Aorta (tissue), 5 donors: Measurements from ENCODE around the gene SIGLEC12. TPM values are rescaled to one million over a fixed set of nuclear protein-coding genes. Genes with fewer than 3 reads are reported as not detected.
A peak's percentile ranks its signal among the peaks of the same experiment; 100 is the strongest.

ENCODE experiments used
- ATAC-seq: fragments of 200-7000 bp; cut with Tn5 transposase; one replicate; pipeline ENCODE4 v1.9.1; 2022; ENCODE audit warnings: moderate library complexity; ENCODE audit not compliant: low FRiP score
- DNase-seq, 2 donors: peaks; one replicate each; pipeline ENCODE4 v3.0.0-alpha.2; 2020
- H3K27ac ChIP-seq, 2 donors: one replicate each; pipeline ENCODE4 v1.5.1; 2013; ENCODE audit warnings: low read length in 2 of 2, mild to moderate bottlenecking in 2 of 2, moderate library complexity in 2 of 2, control low read depth in 1 of 2, inconsistent platforms in 1 of 2, low read depth in 1 of 2
- H3K27me3 ChIP-seq, 2 donors: one replicate each; pipeline ENCODE4 v1.6.1; 2013; ENCODE audit warnings: control low read depth in 1 of 2, low read length in 1 of 2, mild to moderate bottlenecking in 1 of 2, moderate library complexity in 1 of 2; ENCODE audit not compliant: insufficient read depth in 2 of 2, control insufficient read depth in 1 of 2
- H3K36me3 ChIP-seq, 2 donors: one replicate each; pipeline ENCODE4 v1.6.1; 2013; ENCODE audit warnings: control low read depth in 1 of 2, low read length in 1 of 2, mild to moderate bottlenecking in 1 of 2; ENCODE audit not compliant: insufficient read depth in 2 of 2, control insufficient read depth in 1 of 2
- H3K4me1 ChIP-seq, 2 donors: one replicate each; pipeline ENCODE4 v1.6.1; 2013; ENCODE audit warnings: low read length in 2 of 2, control low read depth in 1 of 2, mild to moderate bottlenecking in 1 of 2, moderate library complexity in 1 of 2; ENCODE audit not compliant: insufficient read depth in 2 of 2, control insufficient read depth in 1 of 2
- H3K4me3 ChIP-seq, 2 donors: one replicate each; pipeline ENCODE4 v1.5.1; 2013; ENCODE audit warnings: low read length in 2 of 2, control low read depth in 1 of 2, mild to moderate bottlenecking in 1 of 2
- H3K9me3 ChIP-seq: one replicate; pipeline ENCODE4 v1.6.1; 2013; ENCODE audit warnings: mild to moderate bottlenecking, low read length; ENCODE audit not compliant: control insufficient read depth
- WGBS, 2 donors: extraction: QIAGEN DNeasy Blood & Tissue Kit; methylation state at CpG; one replicate each; pipeline ENCODE4 v1.1.7; 2013; 5-methylcytosine and 5-hydroxymethylcytosine counted together
- intact Hi-C, 2 donors: fragments of 100-400 bp; cut with DNase I; formaldehyde crosslinking; loops; one replicate each; pipeline versions ENCODE4 v1.14.2 to v1.15.0; 2022
- polyA plus RNA-seq, 2 donors: library from polyadenylated mRNA; stranded (reverse); fragments of 200-250 nt; gene quantifications; one replicate each; pipeline ENCODE4 v1.2.3, GENCODE V29; 2013
- total RNA-seq, 2 donors: library from RNA; stranded (reverse); fragmentation: NEBNext Ultra II Directional; extraction: Animal tissue kit (Norgen Biotek cat#: 25700); gene quantifications; one replicate each; pipeline ENCODE4 v1.2.1, GENCODE V29; 2021
- donor health status: healthy with polysubstance abuse.
- donor health status: Bipolar disorder and iron deficiency.
- donor health status: DM: no; HTN: no; CAD: no.
- donor health status: DM: no; HTN: no; CAD: no.
- donor health status: DM: yes; HTN: yes; CAD: no.

Gene SIGLEC12
- total and polyA plus RNA-seq, 4 donors, result 0.75 to 2.0 TPM; not detected in 2

- ATAC-seq (no peak), DNase-seq (no peak)
- Histone ChIP-seq H3K4me3 (no peak overlapping the region), H3K9me3 (no peaks in the 10 kb centered on the region), H3K27ac (no peak overlapping the region), H3K4me1 (no peaks in the 10 kb centered on the region), H3K36me3 (no peaks in the 10 kb centered on the region), H3K27me3 (no peaks in the 10 kb centered on the region)
- intact Hi-C loops, result no loop called here
- 65% methylated on average over 5 of the region's 5 CpGs for WGBS, 2 donors
Measured at GRCh38 chr19:51546107-51546649, 44.6 kb upstream of the SIGLEC12 start.

- Histone ChIP-seq H3K36me3 (no peaks in the 10 kb centered on the region), H3K4me1 (no peaks in the 10 kb centered on the region), H3K27me3 (no peaks in the 10 kb centered on the region), H3K9me3 (no peaks in the 10 kb centered on the region), H3K27ac (no peak overlapping the region), H3K4me3 (no peak overlapping the region)
- 75 to 78% methylated on average over 6 of the region's 6 CpGs for WGBS, 2 donors
- ATAC-seq, result no peak
- intact Hi-C loops, result no loop called here
- no peak for DNase-seq
Measured at GRCh38 chr19:51544038-51544437, 42.4 kb upstream of the SIGLEC12 start.

- H3K4me1 ChIP-seq, result no peaks in the 10 kb centered on the region
- 73% methylated on average over 5 of the region's 5 CpGs for WGBS, 2 donors
- no peak overlapping the region for H3K4me3 ChIP-seq
- ATAC-seq, result no peak
- no peak for DNase-seq
- H3K27ac ChIP-seq, result no peak overlapping the region
- H3K27me3 ChIP-seq, result no peaks in the 10 kb centered on the region
- no peaks in the 10 kb centered on the region for H3K36me3 ChIP-seq
- no peaks in the 10 kb centered on the region for H3K9me3 ChIP-seq
- intact Hi-C loops, result no loop called here
Measured at GRCh38 chr19:51542699-51543098, 41.1 kb upstream of the SIGLEC12 start.

DNA sequence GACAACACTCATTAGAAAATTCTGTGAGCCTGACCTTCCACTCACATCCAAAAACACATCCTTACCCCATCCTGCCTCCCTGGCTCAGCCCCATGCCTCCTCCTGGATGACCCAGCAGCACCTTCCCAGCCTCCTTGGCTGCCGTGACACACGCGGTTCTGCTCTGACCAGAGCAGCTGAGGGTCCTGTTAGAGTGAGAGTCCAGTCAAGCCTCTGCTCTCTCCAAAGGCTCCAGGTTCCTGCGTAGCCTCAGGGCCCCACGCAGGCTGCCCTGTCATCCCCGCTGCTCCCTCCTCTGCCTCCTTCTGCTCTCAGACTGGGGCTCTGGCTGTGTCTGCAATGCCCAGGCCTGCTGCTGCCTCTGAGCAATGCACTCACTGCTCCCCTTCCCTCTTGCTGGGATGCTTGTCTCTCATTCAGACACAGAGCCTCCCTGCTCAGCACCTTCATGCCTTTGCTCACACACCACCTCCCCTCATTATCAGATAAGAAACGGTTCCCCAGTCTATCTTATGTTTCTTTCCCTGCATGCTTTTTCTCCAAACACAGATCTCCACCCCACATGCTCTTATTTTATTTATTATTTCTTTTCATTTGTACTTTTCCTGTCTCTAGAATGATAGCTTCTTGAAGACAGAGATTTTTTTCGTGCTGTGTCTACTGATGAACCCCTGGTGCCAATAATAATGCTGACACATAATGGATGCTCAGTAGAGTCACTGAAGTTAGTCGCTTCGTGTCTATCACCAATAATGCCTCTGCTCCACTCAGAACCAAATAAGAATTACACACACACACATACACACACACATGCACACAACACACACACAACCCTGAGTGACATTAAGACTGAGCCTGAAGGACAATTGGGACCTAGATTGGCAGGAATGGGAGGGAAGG is 40.1 kb upstream of the SIGLEC12 start:
- DNase-seq (no peak), ATAC-seq (no peak)
- intact Hi-C loops, result no loop called here
- no peaks in the 10 kb centered on the region for H3K36me3 ChIP-seq
- peaks cover 3% of the 10 kb centered on the region for H3K9me3 ChIP-seq
- no peak overlapping the region for H3K4me3 ChIP-seq
- H3K27ac ChIP-seq, result no peak overlapping the region
- H3K4me1 ChIP-seq, result no peaks in the 10 kb centered on the region
- H3K27me3 ChIP-seq, result no peaks in the 10 kb centered on the region
- 54 to 55% methylated on average over 10 of the region's 10 CpGs for WGBS, 2 donors

GRCh38 chr19:51539821-51540366 is 38.3 kb upstream of the SIGLEC12 start:
- no peak overlapping the region for H3K27ac ChIP-seq
- intact Hi-C loops, result no loop called here
- 79 to 88% methylated on average over 4 of the region's 4 CpGs for WGBS, 2 donors
- DNase-seq (no peak), ATAC-seq (no peak)
- no peaks in the 10 kb centered on the region for H3K4me1 ChIP-seq
- H3K9me3 ChIP-seq, result peaks cover 3% of the 10 kb centered on the region
- H3K27me3 ChIP-seq, result no peaks in the 10 kb centered on the region
- no peaks in the 10 kb centered on the region for H3K36me3 ChIP-seq
- H3K4me3 ChIP-seq, result no peak overlapping the region

DNA sequence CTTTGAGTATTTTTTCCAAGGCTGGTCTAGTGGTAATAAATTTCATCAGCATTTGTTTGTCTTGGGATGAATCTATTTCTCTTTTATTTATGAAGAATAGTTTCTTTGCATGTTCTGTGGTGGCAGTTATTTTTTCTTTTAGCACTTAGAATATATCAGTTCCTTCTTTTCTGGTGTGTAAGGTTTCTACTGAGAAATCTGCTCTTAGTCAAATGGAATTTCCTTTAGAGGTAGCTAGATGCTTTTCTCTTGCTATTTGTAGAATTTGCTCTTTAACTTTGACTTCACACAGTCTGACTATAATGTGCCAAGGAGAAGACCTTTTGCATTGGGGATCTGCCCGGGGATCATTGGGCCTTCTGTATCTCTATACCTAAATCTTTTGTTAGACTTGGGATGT is 33.9 kb upstream of the SIGLEC12 start:
- no peaks in the 10 kb centered on the region for H3K36me3 ChIP-seq
- no peak for DNase-seq
- WGBS, 2 donors, result 73 to 83% methylated on average over 1 of the region's 1 CpG
- peaks cover 3% of the 10 kb centered on the region for H3K9me3 ChIP-seq
- intact Hi-C loops, result no loop called here
- no peaks in the 10 kb centered on the region for H3K27me3 ChIP-seq
- no peak for ATAC-seq
- no peak overlapping the region for H3K4me3 ChIP-seq
- H3K27ac ChIP-seq, result no peak overlapping the region
- no peaks in the 10 kb centered on the region for H3K4me1 ChIP-seq

- H3K27ac ChIP-seq, result no peak within 1 kb of the TSS
- intact Hi-C loops, result no loop called here
- no peaks in the 10 kb centered on the region for H3K27me3 ChIP-seq
- no peaks in the 10 kb centered on the region for H3K4me1 ChIP-seq
- no peaks in the 10 kb centered on the region for H3K9me3 ChIP-seq
- 35 to 43% methylated on average over 24 to 25 of the region's 25 CpGs for WGBS, 2 donors
- peak in 1 of 2 donors; percentile 89 for DNase-seq
- no peak within 1 kb of the TSS for H3K4me3 ChIP-seq
- ATAC-seq, result no peak
- no peaks in the 10 kb centered on the region for H3K36me3 ChIP-seq
Measured at GRCh38 chr19:51531349-51532315, 30.0 kb upstream of the SIGLEC12 start, which contains the start of gene SIGLEC6. Gene SIGLEC6, minus strand, starts transcription at chr19:51531670. Its CDS starts 22 bp downstream, at chr19:51531648.

- Histone ChIP-seq H3K9me3 (no peaks in the 10 kb centered on the region), H3K4me1 (no peaks in the 10 kb centered on the region), H3K27me3 (no peaks in the 10 kb centered on the region), H3K4me3 (no peak overlapping the region), H3K36me3 (no peaks in the 10 kb centered on the region), H3K27ac (no peak overlapping the region)
- ATAC-seq, result no peak
- no peak for DNase-seq
- intact Hi-C loops, result no loop called here
- WGBS, 2 donors, result 85 to 88% methylated on average over 8 of the region's 8 CpGs
Measured at GRCh38 chr19:51530616-51531015, 29.0 kb upstream of the SIGLEC12 start.
